Measurements from ENCODE around the gene EPHA2.
"Not testable (repeated sequence)": the region's sequence is repeated elsewhere in the genome, so short reads cannot be mapped to it uniquely, and the experiment has no call there.

GRCh38 chr1:16163608-16164212, 7.8 kb upstream of the EPHA2 start:
- not testable (repeated sequence) for TF ChIP-seq POLR2A (IDR thresholded peaks at IDR 0.05; ENCODE audit: low read depth, low read length); CTCF (IDR thresholded peaks at IDR 0.05; ENCODE audit: extremely low read depth in 1 of 2, insufficient read depth in 1 of 2, low read depth in 1 of 2, low read length in 2 of 2); MAX (IDR thresholded peaks at IDR 0.05; ENCODE audit: insufficient read depth, insufficient read length); POLR2AphosphoS5 (IDR thresholded peaks at IDR 0.05; ENCODE audit: insufficient read depth, low read depth, low read length); GATA2 (IDR thresholded peaks at IDR 0.05; ENCODE audit: insufficient read depth, insufficient read length, low read depth, low read length); EZH2 (IDR thresholded peaks at IDR 0.05; ENCODE audit: borderline replicate concordance, low read depth, low read length, severe bottlenecking); JUN (IDR thresholded peaks at IDR 0.05; ENCODE audit: borderline replicate concordance, insufficient read depth, insufficient read length, low read depth); MYC (IDR thresholded peaks at IDR 0.05; ENCODE audit: low read depth, low read length); FOS (IDR thresholded peaks at IDR 0.05; ENCODE audit: borderline replicate concordance, insufficient read depth, low read length)

Data from endothelial cell of umbilical vein (primary cell).